ENCODE data around the gene RDH13. TPM values are rescaled to one million over a fixed set of nuclear protein-coding genes. Genes with fewer than 3 reads are reported as not detected.
"Not testable (repeated sequence)": the region's sequence is repeated elsewhere in the genome, so short reads cannot be mapped to it uniquely, and the experiment has no call there.

RDH13 gene
- total RNA-seq, 1 donor from 2014 or later: 13.5 TPM

DNA sequence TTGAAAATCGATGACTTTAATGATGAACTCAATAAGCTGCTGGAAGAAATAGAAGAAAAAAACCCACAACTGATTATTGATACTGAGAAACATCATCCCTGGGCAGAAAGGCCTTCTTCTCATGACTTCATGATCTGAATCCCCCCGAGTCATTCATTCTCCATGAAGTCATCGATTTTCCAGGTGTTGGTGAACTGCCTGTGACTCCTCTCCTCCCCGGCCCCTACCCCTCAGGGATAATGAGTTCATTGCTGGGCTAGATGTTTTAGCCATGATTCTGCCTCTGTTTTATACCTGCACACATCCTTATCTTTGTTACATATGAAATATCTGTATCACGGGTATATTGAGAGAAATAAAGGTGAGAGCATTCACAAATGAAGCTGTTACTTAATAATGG lies 62.2 kb downstream of the RDH13 start:
- Mint-ChIP-seq H3K36me3 (ENCODE audit: low read depth, unreplicated experiment) (peaks cover 7% of the 10 kb centered on the region), H3K9me3 (ENCODE audit: unreplicated experiment) (peaks cover 10% of the 10 kb centered on the region), H3K27me3 (ENCODE audit: unreplicated experiment) (peaks cover 1% of the 10 kb centered on the region), H3K4me3 (ENCODE audit: unreplicated experiment) (no peak overlapping the region), H3K4me1 (ENCODE audit: unreplicated experiment) (peaks cover 9% of the 10 kb centered on the region), H3K27ac (ENCODE audit: unreplicated experiment) (no peak overlapping the region)
- DNase-seq (ENCODE audit: low spot score): no peak
- TF ChIP-seq, protein P1, sequence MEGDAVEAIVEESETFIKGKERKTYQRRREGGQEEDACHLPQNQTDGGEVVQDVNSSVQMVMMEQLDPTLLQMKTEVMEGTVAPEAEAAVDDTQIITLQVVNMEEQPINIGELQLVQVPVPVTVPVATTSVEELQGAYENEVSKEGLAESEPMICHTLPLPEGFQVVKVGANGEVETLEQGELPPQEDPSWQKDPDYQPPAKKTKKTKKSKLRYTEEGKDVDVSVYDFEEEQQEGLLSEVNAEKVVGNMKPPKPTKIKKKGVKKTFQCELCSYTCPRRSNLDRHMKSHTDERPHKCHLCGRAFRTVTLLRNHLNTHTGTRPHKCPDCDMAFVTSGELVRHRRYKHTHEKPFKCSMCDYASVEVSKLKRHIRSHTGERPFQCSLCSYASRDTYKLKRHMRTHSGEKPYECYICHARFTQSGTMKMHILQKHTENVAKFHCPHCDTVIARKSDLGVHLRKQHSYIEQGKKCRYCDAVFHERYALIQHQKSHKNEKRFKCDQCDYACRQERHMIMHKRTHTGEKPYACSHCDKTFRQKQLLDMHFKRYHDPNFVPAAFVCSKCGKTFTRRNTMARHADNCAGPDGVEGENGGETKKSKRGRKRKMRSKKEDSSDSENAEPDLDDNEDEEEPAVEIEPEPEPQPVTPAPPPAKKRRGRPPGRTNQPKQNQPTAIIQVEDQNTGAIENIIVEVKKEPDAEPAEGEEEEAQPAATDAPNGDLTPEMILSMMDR (IDR thresholded peaks at IDR 0.05; ENCODE audit: unreplicated experiment): no peak

DNA sequence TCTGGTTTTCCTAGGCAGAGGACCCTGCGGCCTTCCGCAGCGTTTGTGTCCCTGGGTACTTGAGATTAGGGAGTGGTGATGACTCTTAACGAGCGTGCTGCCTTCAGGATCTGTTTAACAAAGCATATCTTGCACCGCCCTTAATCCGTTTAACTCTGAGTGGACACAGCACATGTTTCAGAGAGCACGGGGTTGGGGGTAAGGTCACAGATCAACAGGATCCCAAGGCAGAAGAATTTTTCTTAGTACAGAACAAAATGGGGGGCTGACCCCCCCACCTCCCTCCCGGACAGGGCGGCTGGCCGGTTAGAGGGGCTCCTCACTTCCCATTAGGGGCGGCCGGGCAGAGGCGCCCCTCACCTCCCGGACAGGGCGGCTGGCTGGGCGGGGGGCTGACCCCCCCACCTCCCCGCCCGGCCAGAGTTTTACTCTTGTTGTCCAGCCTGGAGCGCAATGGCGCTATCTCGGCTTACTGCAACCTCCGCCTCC lies 64.2 kb downstream of the RDH13 start:
- H3K27ac Mint-ChIP-seq (ENCODE audit: unreplicated experiment); H3K27me3 Mint-ChIP-seq (ENCODE audit: unreplicated experiment); H3K4me3 Mint-ChIP-seq (ENCODE audit: unreplicated experiment); H3K4me1 Mint-ChIP-seq (ENCODE audit: unreplicated experiment); DNase-seq (ENCODE audit: low spot score); H3K9me3 Mint-ChIP-seq (ENCODE audit: unreplicated experiment); H3K36me3 Mint-ChIP-seq (ENCODE audit: low read depth, unreplicated experiment): not testable (repeated sequence)

DNA sequence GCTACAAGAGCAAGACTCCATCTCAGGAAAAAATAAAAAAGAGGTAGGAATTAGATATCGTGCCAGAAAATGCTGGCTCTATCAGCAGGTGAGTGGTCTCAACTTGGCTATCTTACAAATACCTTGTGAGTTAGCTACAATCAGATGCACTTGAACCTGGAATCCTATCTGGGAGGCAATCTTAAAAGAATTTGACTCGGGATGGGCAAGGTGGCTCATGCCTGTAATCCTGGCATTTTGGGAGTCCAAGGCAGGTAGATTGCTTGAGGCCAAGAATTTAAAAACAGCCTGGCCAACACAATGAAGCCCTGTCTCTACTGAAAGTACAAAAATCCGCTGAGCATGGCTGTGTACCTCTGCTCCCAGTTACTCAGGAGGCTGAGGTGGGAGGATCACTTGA lies 67.4 kb downstream of the RDH13 start:
- Mint-ChIP-seq H3K9me3 (ENCODE audit: unreplicated experiment) (no peaks in the 10 kb centered on the region), H3K4me3 (ENCODE audit: unreplicated experiment) (no peak overlapping the region), H3K4me1 (ENCODE audit: unreplicated experiment) (no peaks in the 10 kb centered on the region), H3K27ac (ENCODE audit: unreplicated experiment) (no peak overlapping the region), H3K27me3 (ENCODE audit: unreplicated experiment) (peaks cover 2% of the 10 kb centered on the region), H3K36me3 (ENCODE audit: low read depth, unreplicated experiment) (no peaks in the 10 kb centered on the region)
- TF ChIP-seq, protein P1 (IDR thresholded peaks at IDR 0.05; ENCODE audit: unreplicated experiment): no peak
- DNase-seq (ENCODE audit: low spot score): no peak

Other genes with a start within 250 kb of the RDH13 start
- gene KIR3DL1, start 246.7 kb downstream of the RDH13 start, total RNA-seq (ENCODE audit: unreplicated experiment): not detected
- gene KIR2DS4, start 230.5 kb downstream of the RDH13 start, total RNA-seq (ENCODE audit: unreplicated experiment): not detected
- gene KIR3DL2, start 212.7 kb downstream of the RDH13 start, total RNA-seq (ENCODE audit: unreplicated experiment): not detected
- not detected for gene FCAR, start 188.9 kb downstream of the RDH13 start, total RNA-seq (ENCODE audit: unreplicated experiment)
- gene NCR1, start 157.0 kb downstream of the RDH13 start, total RNA-seq (ENCODE audit: unreplicated experiment): not detected
- gene NLRP7, start 115.6 kb downstream of the RDH13 start, total RNA-seq (ENCODE audit: unreplicated experiment): 0.69 TPM
- 0.31 TPM for gene NLRP2, start 96.8 kb downstream of the RDH13 start, total RNA-seq (ENCODE audit: unreplicated experiment)
- gene GP6, start 24.9 kb downstream of the RDH13 start, total RNA-seq (ENCODE audit: unreplicated experiment): 1.2 TPM
- 24.6 TPM for gene EPS8L1, start 12.7 kb upstream of the RDH13 start, total RNA-seq (ENCODE audit: unreplicated experiment)
- 136 TPM for gene PPP1R12C, start 54.5 kb upstream of the RDH13 start, total RNA-seq (ENCODE audit: unreplicated experiment)
- 2.8 TPM for gene TNNT1, start 86.1 kb upstream of the RDH13 start, total RNA-seq (ENCODE audit: unreplicated experiment)
- gene TNNI3, start 94.6 kb upstream of the RDH13 start, total RNA-seq (ENCODE audit: unreplicated experiment): not detected
- gene DNAAF3, start 103.5 kb upstream of the RDH13 start, total RNA-seq (ENCODE audit: unreplicated experiment): 2.2 TPM
- 1.6 TPM for gene SYT5, start 117.1 kb upstream of the RDH13 start, total RNA-seq (ENCODE audit: unreplicated experiment)
- not detected for gene PTPRH, start 146.4 kb upstream of the RDH13 start, total RNA-seq (ENCODE audit: unreplicated experiment)
- gene TMEM86B, start 165.6 kb upstream of the RDH13 start, total RNA-seq (ENCODE audit: unreplicated experiment): 4.1 TPM
- gene PPP6R1, start 195.9 kb upstream of the RDH13 start, total RNA-seq (ENCODE audit: unreplicated experiment): 65.6 TPM
- 24.6 TPM for gene HSPBP1, start 217.0 kb upstream of the RDH13 start, total RNA-seq (ENCODE audit: unreplicated experiment)
- gene BRSK1, start 220.8 kb upstream of the RDH13 start, total RNA-seq (ENCODE audit: unreplicated experiment): 14.1 TPM